H1 (cell line): Measurements from ENCODE around the gene HTR6. TPM values are rescaled to one million over a fixed set of nuclear protein-coding genes. Genes with fewer than 3 reads are reported as not detected.

ENCODE experiments used
- CBX5 ChIP-seq: fragments of 300-800, 300-1000 bp; sonication (generic); IDR thresholded peaks from 2 replicates; pipeline ENCODE4 v1.7.1; 2016; ENCODE audit warnings: antibody characterized with exemption, low read length, low read depth
- polyA plus RNA-seq, 7 experiments: library from polyadenylated mRNA; depleted of rRNA in 3 of 7; stranded (reverse) in 5 of 7; unstranded in 2 of 7; fragments of >200 nt in 5 of 7; fragments of 200-250 nt in 2 of 7; gene quantifications; 1 replicate in 5 of 7; 2 replicates in 1 of 7; 4 replicates in 1 of 7; pipeline versions ENCODE4 v1.2.1 to v1.2.3, GENCODE V29; 2011 to 2013; ENCODE audit warnings: missing spikeins in 2 of 7, mixed read lengths in 2 of 7
- total RNA-seq: library from RNA; stranded (reverse); fragmentation: NEBNext Ultra II Directional; extraction: Animal tissue kit (Norgen Biotek cat#: 25700); gene quantifications from 2 replicates; pipeline ENCODE4 v1.2.1, GENCODE V29; 2021
- TF ChIP-seq, protein P1 (sequence below): fragments of 300-600 bp; sonication (generic); IDR thresholded peaks from 2 replicates; pipeline ENCODE4 v1.7.1; 2012; ENCODE audit warnings: low read length, moderate library complexity, mild to moderate bottlenecking, inconsistent platforms; ENCODE audit not compliant: insufficient replicate concordance

Gene HTR6
- total and polyA plus RNA-seq, 2 of the 8 experiments (the other 6 are each of a cell fraction or from before 2014, with no cell fraction given), result 0.76 to 0.95 TPM

DNA sequence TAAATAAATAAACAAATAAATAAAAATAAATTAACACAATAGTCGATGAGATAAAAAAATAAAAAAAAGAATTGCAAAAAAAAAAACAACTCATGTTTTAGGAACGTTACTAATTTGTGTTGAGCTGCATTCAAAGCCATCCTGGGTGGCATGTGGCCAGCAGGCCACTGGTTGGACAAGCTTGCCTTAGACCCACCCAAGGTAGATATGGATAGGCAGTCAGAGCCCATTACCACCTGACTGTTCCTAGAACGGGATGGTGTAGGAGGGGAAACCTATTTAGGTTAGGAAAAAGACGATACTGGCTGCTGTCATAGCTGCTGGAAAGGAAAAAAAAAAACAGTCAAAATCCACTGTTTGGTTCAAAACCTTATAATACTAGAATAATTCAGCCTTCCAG lies 40.8 kb downstream of the HTR6 start (continued):
- no peak for TF ChIP-seq CBX5
- TF ChIP-seq, protein P1, sequence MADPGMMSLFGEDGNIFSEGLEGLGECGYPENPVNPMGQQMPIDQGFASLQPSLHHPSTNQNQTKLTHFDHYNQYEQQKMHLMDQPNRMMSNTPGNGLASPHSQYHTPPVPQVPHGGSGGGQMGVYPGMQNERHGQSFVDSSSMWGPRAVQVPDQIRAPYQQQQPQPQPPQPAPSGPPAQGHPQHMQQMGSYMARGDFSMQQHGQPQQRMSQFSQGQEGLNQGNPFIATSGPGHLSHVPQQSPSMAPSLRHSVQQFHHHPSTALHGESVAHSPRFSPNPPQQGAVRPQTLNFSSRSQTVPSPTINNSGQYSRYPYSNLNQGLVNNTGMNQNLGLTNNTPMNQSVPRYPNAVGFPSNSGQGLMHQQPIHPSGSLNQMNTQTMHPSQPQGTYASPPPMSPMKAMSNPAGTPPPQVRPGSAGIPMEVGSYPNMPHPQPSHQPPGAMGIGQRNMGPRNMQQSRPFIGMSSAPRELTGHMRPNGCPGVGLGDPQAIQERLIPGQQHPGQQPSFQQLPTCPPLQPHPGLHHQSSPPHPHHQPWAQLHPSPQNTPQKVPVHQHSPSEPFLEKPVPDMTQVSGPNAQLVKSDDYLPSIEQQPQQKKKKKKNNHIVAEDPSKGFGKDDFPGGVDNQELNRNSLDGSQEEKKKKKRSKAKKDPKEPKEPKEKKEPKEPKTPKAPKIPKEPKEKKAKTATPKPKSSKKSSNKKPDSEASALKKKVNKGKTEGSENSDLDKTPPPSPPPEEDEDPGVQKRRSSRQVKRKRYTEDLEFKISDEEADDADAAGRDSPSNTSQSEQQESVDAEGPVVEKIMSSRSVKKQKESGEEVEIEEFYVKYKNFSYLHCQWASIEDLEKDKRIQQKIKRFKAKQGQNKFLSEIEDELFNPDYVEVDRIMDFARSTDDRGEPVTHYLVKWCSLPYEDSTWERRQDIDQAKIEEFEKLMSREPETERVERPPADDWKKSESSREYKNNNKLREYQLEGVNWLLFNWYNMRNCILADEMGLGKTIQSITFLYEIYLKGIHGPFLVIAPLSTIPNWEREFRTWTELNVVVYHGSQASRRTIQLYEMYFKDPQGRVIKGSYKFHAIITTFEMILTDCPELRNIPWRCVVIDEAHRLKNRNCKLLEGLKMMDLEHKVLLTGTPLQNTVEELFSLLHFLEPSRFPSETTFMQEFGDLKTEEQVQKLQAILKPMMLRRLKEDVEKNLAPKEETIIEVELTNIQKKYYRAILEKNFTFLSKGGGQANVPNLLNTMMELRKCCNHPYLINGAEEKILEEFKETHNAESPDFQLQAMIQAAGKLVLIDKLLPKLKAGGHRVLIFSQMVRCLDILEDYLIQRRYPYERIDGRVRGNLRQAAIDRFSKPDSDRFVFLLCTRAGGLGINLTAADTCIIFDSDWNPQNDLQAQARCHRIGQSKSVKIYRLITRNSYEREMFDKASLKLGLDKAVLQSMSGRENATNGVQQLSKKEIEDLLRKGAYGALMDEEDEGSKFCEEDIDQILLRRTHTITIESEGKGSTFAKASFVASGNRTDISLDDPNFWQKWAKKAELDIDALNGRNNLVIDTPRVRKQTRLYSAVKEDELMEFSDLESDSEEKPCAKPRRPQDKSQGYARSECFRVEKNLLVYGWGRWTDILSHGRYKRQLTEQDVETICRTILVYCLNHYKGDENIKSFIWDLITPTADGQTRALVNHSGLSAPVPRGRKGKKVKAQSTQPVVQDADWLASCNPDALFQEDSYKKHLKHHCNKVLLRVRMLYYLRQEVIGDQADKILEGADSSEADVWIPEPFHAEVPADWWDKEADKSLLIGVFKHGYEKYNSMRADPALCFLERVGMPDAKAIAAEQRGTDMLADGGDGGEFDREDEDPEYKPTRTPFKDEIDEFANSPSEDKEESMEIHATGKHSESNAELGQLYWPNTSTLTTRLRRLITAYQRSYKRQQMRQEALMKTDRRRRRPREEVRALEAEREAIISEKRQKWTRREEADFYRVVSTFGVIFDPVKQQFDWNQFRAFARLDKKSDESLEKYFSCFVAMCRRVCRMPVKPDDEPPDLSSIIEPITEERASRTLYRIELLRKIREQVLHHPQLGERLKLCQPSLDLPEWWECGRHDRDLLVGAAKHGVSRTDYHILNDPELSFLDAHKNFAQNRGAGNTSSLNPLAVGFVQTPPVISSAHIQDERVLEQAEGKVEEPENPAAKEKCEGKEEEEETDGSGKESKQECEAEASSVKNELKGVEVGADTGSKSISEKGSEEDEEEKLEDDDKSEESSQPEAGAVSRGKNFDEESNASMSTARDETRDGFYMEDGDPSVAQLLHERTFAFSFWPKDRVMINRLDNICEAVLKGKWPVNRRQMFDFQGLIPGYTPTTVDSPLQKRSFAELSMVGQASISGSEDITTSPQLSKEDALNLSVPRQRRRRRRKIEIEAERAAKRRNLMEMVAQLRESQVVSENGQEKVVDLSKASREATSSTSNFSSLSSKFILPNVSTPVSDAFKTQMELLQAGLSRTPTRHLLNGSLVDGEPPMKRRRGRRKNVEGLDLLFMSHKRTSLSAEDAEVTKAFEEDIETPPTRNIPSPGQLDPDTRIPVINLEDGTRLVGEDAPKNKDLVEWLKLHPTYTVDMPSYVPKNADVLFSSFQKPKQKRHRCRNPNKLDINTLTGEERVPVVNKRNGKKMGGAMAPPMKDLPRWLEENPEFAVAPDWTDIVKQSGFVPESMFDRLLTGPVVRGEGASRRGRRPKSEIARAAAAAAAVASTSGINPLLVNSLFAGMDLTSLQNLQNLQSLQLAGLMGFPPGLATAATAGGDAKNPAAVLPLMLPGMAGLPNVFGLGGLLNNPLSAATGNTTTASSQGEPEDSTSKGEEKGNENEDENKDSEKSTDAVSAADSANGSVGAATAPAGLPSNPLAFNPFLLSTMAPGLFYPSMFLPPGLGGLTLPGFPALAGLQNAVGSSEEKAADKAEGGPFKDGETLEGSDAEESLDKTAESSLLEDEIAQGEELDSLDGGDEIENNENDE, result no peak
